ENCODE data around the gene ADAM22.

The ADAM22 gene

DNA sequence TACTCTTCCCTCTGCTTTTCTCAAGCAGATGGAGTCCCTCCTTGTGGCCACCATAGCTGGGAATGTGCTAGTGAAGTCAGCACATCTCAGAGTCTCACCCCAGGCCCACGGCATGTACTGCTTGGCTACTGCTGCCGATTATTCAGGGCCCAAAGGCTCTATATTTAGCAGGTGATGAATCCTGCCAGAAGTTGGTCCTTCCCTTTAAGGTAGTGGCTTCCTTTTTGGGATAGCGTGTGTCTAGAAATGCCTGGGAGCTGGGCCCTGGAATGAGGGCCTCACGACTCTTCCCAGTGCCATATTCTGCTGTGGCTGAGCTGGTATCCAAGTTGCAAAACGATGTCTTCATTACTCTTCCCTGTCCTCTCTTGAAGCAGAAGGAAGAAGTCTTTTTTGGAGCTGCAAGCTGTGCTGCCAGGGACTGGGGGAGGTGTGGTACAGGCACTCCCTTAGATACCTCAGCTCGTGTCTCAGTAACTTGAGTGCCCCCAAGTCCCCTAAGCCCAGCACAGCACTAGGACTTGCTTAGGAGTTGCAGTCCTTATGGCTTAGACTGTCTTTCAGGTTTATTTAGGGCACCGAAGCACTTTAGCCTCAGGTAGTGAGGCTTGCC, 100.1 kb downstream of the ADAM22 start:
- in situ Hi-C loops (cut with MboI; ENCODE audit: low sequenced_read_pairs), result no loop called here

DNA sequence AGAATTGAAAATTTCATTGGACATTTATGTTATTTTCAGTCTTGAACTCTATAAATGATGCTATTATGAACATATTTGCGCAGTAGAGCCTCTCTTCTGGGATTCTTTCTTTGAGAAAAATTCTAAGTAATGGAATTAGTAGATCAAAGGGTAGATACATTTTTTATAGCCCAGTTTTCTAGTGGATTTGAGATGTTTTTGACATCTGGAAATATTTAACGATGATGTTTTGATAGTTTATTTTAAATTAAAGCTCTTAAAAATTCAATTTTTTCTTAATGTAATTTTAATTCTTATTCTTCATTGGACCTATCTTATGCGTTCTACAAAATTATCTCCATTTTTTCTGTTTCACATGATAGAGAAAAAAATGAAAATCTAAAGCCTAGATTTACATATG, 103.0 kb downstream of the ADAM22 start:
- in situ Hi-C loops (cut with MboI; ENCODE audit: low sequenced_read_pairs), result no loop called here

DNA sequence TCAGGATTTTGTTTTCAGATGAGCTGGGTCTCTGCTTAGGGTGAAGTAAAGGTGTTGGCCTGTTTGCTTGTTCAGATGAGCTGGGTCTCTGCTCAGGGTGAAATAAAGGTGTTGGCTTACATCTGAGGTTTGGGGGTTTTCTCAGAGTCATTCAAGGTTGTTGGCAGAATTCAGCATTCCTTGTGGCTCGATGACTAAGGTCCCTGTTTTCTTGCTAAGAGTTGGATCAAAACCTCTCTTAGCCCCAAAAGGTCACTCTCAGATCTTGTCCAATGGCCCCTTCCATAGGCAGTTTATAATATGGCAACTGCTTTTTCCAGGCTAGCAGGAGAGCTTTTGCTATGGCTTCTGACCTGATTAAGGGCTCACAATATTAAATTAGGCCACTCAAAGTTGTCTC, 106.6 kb downstream of the ADAM22 start:
- in situ Hi-C loops (cut with MboI; ENCODE audit: low sequenced_read_pairs), result no loop called here

DNA sequence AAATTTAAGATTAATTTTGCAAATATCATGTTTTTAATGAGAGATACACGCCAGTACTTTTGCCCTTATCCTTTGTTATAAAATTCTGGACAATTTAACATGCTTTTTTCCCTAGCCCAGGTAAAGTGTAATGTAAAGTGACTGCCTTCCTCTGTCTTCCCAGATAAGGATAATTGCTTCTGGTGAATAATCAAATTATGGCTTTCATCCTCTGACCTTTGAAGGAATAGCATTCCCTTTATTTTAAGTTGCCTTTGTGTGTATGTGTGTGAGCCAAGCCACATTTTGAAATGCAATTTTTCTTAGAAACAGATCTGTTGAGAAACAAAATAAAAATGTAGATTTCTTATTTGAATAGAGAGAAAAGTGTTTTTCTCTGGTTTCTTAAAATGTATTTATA, 107.5 kb downstream of the ADAM22 start:
- in situ Hi-C loops (cut with MboI; ENCODE audit: low sequenced_read_pairs), result no loop called here

DNA sequence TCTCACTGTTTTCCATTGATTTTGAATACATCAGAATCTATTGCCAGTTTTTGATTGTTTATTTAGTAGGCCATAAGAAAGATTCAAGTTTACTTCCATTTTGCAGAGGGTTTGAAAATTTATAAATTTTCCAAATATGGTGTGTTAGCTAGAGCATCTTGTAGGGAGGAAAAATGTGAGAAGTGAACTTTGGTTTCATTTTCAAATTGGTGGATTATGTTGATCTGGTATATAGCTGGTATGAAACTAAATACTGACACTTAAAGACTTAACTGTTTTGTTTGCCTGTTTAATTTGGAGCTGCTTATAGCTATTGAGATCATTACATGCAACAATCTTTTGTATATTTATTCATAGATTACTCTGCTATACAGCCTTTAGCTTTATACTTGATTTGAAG, 108.1 kb downstream of the ADAM22 start:
- in situ Hi-C loops (cut with MboI; ENCODE audit: low sequenced_read_pairs), result no loop called here

DNA sequence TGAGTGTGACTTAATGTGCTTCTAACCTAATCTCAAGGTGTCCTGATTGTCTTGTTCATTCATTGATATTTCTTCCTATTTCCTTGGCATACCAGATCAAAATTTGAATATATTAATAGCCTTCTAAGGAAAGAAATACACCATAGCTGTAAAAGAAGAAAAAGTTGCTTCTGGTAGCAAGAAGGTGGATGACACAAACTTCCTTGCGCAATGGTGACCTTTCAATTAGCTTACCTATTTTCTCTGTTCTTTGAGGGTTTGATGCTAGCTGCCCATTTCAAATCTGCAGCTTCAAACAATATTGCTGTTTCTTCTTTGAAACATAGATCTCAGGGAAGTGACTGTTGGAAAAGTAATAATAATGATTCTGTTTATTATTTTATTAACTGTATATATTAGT, 108.8 kb downstream of the ADAM22 start:
- in situ Hi-C loops (cut with MboI; ENCODE audit: low sequenced_read_pairs), result no loop called here

DNA sequence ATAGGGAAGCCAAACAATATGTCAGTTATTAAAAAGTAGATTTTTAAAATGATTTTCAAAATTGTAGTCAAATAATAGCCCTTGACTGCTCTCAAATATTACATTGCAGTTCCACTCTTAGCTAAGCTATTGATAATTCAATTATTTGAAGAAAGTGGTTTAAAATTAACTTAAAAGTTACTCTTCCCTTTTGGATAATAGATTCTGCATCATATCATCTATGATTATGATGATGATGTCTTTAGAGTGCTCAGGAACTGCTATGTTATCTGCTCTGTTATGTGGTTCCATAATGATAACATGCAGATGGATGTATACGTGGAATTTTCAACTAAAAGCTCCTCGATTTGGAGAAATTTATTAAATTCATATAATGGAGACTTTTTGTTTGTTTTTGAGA, 110.0 kb downstream of the ADAM22 start:
- in situ Hi-C loops (cut with MboI; ENCODE audit: low sequenced_read_pairs), result no loop called here

DNA sequence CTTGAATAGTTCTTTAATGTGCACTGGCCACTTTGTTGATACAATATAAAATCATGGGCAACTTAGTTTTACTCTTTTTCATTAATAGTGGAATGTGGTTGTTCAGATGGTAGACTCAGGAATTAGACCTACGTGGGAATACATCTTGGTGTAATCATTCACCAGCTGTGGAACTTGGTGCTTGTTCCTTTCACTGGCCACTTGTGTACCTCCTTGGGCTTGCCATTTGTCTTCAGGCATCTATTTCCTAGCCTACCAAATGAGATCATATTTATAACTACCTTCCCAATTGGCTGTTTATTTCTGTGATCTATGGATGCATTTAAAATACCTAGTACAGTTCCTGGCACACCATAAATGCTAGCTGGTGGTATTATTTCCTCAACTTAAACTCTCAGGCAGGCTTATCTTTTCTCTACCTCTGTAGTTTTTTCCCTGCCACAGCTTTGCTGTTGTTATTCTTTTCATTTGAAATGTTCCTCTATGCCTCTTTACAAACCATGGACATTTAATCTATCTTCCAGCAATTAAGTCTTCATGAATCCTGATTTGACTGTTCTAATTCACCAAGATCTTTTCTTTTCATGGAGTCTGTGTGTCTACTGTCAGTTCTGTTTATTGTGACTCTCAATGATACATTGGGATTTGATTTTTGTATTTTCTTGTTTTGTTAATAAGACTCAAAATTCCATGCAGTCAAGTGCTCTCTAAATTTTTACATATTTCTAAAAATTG, 113.0 kb downstream of the ADAM22 start:
- in situ Hi-C loops (cut with MboI; ENCODE audit: low sequenced_read_pairs), result no loop called here

DNA sequence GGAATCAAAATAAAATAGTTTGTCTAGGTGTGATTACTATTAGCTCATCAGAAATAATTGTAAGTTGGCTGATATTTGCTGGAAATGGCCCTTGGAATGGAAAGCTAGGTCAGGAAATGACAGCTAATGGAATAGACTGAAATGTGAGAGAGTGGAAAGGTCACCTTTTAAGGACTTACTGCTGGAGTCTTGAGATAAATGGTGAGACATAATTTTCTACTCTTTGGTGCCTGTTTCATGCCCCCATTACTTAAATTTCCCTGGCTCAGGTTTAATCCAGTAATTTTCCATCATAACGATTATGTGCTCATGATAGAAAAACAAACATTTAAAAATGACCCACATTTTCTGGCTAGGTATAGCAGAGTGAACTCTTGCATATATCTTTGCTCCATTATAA, 123.6 kb downstream of the ADAM22 start:
- in situ Hi-C loops (cut with MboI; ENCODE audit: low sequenced_read_pairs), result no loop called here

DNA sequence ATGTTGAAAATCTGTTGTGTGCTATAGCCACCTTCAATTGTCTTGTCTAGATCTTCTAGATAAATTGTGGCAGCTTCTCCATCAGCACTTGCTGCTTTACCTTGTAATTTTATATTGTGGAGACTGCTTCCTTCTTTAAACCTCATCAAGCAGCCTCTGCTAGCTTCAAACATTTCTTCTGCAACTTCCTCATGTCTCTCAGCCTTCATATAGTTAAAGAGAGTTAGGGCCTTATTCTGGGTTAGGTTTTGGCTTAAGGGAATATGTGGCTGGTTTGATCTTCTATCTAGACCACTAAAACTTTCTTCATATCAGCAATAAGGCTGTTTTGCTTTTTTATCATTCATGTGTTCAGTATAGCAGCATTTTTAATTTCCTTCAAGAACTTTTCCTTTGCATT, 128.2 kb downstream of the ADAM22 start:
- in situ Hi-C loops (cut with MboI; ENCODE audit: low sequenced_read_pairs), result no loop called here

DNA sequence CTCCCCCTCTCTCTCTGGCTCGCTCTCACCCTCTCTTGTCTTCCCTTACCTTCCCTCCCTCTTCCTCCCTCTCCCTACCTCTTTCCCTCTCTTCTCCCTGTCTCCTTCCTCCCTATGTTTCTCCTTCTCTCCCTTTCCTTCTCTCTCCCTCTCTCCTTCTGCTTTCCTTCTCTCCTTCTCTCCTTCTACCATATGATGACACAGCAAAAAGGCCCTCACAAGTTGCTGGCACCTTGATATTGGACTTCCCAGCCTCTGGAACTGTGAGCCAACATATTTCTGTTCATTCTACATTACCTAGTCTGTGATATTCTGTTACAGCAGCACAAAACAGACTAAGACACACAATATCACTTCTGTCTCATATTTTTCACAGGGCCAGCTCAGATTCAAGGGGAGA, 135.0 kb downstream of the ADAM22 start:
- in situ Hi-C loops (cut with MboI; ENCODE audit: low sequenced_read_pairs), result no loop called here

DNA sequence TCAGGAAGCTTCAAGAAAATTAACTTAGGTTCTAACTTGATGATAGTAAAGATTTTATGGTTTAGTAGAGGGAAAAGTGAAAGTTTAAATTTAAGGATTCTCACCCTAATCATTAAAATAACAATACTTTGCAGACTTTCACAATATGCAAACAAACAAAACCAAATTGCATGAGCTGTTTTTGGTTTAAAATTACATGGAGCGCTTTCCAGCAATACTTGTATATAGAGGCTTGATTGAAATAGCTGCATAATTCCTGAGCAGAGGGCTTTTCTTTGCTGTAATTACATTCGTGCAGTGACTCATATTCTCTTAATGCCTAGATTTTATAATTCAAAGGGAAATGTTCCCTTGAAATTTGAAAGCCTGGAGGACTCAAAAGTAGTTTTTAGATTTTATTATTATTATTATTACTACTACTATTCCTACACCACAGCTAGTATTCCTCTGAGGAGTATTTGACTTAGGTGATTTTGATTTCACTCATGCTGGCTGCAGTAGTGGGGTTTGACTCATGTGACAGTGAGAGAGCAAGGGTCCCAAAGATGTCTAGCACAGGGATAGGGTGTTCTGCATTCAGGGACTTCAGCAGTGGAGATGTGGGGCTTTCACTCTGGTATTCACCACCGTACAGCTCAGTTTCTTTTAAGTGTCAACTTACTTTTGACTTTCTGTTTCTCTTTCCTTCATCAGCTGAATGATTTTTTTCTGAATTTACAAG, 138.1 kb downstream of the ADAM22 start:
- in situ Hi-C loops (cut with MboI; ENCODE audit: low sequenced_read_pairs), result no loop called here

DNA sequence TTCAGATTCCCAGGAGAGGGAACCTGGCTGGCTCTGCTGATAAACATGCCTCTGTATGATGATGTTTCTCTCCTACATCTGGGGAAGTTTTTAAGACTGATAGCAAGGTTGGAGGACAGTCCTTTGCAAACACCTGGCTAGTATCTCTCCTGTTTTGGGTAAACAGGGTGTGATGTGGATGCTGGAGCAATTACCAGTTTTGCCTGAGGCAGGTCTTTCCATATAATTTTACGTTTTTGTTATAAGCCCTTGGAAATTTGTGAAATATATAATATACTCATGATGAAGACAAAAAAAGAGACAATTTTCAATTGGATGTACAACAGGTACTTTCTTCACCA, 138.6 kb downstream of the ADAM22 start:
- in situ Hi-C loops (cut with MboI; ENCODE audit: low sequenced_read_pairs), result no loop called here

DNA sequence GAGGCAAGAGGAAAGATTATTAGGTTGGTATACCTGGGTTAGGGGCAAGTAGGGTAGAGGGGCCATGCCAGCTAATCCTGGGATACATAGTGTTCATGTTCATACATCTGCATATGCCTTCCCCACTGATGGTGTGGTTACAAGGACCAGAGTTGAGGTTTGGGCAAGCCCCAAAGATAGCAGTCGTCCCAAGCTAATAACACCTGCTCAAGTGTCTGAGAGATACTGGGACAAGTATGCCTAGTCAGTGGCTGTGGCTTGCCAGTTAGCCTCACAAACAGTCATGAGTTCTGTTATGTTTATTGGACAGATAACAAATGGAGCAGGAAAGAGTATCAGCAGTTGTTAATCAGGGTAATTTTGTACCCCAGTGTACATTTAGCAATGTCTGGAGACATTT, 139.6 kb downstream of the ADAM22 start:
- in situ Hi-C loops (cut with MboI; ENCODE audit: low sequenced_read_pairs), result no loop called here

DNA sequence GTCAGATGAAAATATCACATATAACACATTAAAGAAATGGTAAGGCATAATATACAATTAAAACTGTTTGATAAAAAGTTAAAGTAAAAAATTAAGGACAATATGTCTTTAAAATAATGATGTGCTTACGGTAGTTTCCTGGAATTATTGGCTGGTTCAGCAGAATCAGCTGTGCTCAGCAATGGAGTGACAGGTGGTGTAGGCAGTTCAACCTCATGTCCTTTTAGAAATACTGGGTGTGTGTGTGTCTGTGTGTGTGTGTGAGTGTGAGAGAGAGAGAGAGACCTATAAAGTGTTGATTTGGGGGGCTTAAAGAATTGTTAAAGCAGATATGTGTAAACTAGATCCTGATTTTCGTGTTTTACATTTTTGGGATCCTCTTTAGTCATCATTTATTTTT, 141.2 kb downstream of the ADAM22 start:
- in situ Hi-C loops (cut with MboI; ENCODE audit: low sequenced_read_pairs), result no loop called here

DNA sequence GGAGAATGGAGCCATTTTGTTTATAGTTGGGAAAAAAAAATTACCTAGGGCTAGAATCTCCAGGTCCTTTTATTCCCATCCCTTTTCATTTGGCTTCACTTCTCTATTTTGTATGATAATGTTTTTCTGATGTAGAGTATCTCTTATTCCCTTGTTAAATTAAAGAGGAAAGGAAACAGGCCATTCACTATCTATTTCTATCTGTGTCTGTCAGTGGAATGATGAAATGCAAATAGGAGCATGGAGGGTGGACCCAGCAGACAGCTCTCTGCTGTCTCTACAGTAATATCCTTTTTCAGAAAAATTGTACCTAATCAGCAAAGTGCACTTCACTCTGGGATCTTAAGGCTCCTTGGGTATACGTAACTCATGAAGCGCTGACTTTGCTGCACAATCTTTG, 149.8 kb downstream of the ADAM22 start:
- in situ Hi-C loops (cut with MboI; ENCODE audit: low sequenced_read_pairs), result no loop called here

DNA sequence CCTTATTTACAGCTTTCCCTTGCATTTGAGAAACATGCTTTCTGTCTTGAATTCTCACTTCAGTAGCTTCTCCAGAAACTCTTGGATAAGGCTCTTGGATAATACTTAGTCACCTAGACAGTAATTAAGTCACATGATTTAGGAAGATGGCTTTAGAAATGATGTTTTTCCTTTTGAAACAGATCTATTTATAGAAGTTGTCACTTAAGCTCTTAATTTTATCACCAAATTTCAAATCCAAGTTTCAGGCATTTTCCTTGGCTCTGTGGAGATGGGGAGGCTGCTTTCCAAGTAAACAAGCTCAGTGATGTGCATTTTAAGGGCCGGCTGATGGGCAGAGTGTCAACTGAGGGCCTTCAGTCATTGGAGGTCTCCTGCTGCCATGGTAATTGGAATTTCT, 155.5 kb downstream of the ADAM22 start:
- in situ Hi-C loops (cut with MboI; ENCODE audit: low sequenced_read_pairs), result no loop called here

DNA sequence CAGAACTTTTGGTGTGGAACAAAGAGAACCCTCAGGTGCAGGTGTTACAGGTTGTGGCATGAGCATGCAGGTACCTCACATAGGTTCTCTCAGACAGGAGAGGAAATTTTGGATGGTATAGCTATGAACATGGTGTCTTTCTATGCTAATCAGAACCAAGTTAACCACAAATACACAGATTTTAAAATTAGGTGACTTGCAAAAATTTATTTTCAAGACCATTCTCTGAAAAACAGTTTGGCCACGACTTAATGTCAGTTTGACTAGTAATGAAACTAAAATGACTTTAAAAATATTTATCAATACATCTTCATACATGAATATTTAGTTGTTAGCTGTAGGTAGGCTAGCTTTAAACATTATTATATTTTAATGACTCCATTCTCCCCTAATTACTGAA, 156.2 kb downstream of the ADAM22 start:
- in situ Hi-C loops (cut with MboI; ENCODE audit: low sequenced_read_pairs), result no loop called here

DNA sequence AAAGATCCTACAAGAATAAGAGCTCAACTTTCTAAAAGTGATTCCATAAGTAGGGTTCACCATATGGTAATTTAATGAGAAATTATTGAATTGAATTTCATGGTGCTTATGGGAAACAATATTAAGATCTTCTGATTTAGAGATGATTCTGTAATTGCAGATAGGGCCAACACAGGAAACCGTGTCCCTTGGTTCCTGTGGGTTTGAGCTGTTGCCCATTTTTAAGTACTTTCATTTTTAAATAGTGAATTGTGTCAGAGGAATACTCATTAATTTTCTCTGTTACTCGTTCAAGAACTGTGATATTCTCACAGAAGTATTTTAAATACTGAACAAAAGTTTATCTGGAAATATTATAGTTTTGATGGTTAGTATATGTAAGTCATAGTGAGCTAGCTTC, 156.6 kb downstream of the ADAM22 start:
- in situ Hi-C loops (cut with MboI; ENCODE audit: low sequenced_read_pairs), result no loop called here

DNA sequence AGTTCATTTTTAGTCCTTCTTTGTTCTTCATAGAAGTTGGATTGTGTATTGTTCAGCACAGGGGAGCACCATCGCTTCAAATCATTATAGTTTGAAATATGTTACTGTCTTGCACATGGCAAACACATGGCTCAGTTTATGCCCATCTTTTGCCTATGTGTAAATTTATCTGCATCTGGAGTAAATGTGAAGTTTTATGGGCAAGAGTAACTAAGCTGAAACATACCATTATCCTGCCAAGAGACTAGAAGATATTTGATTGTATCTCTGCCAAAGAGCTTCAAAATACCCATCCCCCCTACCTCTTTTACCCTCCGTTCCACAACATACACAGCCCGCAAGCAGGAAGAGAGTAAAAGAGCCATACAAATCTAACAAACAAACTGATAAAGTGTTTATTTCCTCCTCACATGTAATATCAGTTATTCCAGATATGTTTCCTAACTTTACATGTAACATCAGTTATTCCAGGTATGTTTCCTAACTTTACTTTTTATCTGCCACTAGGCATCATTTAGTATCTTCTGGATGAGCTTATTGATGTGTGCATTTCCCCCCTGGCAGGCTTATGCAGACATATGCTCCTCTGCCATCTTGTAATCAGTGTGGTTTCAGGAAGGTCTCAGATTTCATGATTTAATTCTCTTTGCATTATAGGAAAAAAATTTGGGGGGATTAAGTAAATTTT, 158.1 kb downstream of the ADAM22 start:
- in situ Hi-C loops (cut with MboI; ENCODE audit: low sequenced_read_pairs), result no loop called here

DNA sequence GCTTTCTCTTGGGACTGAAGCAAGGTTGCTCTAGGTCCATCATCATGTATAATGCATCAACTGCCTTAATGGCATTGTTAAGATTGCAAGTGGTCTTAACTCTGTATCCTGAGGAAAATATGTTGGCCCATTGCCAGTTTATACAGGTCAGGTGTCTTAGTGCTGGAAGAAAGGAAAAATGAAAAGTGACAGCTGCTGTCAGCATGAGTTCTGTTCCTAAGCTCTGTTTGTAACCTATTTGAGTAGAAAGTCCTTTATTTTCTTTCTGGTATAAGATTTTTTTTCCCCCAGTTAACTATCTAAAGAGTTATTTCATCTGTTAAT, 158.6 kb downstream of the ADAM22 start:
- in situ Hi-C loops (cut with MboI; ENCODE audit: low sequenced_read_pairs), result no loop called here

DNA sequence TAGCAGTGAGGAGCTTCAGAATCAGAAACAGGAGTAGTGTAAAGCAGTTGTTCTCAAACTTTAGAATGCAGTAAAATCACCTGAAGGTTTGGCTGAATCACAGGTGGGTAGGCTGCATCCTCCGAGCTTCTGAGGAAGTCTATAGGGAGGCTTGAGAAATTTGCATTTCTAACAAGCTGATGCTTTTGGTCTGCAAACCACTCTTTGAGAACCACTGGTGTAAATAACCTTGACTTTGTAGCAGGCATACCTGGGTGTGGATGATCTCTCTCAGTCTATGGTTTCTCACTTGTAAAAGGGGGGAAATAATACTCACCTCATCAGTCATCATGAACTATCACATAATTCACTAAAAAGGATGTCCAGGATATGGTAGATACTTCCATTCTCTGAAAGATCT, 167.7 kb downstream of the ADAM22 start:
- in situ Hi-C loops (cut with MboI; ENCODE audit: low sequenced_read_pairs), result no loop called here

Data from HL-60/S4 treated with phorbol 12-myristate 13-acetate at 8.2 ng/mL for 4 days and 3 days (cell line).